ENCODE measurements around the gene GSG1. TPM values are rescaled to one million over a fixed set of nuclear protein-coding genes. Genes with fewer than 3 reads are reported as not detected.
"Not testable (repeated sequence)": the region's sequence is repeated elsewhere in the genome, so short reads cannot be mapped to it uniquely, and the experiment has no call there.

GSG1 gene
- total RNA-seq, 1 experiment from 2014 or later: not detected

DNA sequence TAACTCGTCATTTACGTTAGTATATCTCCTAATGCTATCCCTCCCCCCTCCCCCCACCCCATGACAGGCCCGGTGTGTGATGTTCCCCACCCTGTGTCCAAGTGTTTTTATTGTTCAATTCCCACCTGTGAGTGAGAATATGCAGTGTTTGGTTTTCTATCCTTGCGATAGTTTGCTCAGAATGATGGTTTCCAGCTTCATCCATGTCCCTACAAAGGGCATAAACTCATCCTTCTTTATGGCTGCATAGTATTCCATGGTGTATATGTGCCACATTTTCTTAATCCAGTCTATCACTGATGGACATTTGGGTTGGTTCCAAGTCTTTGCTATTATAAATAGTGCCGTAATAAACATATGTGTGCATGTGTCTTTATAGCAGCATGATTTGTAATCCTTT, 19.8 kb downstream of the GSG1 start:
- H3K4me2 ChIP-seq (ENCODE audit: low read depth, low read length, poor library complexity, severe bottlenecking); H3K79me2 ChIP-seq (ENCODE audit: low read length); H3K9me3 ChIP-seq (ENCODE audit: low read length); H3K27ac ChIP-seq (ENCODE audit: low read length); H3K27me3 ChIP-seq (ENCODE audit: low read length); H3K36me3 ChIP-seq (ENCODE audit: insufficient read depth, low read length); H3K4me1 ChIP-seq (ENCODE audit: low read length); H4K20me1 ChIP-seq (ENCODE audit: insufficient read depth, low read depth, low read length); H3K9ac ChIP-seq (ENCODE audit: low read length); H3K9me2 ChIP-seq (replicated peaks; ENCODE audit: insufficient read depth, low read length); DNase-seq; H2AFZ ChIP-seq (ENCODE audit: low read length); H3K4me3 ChIP-seq (ENCODE audit: low read length): not testable (repeated sequence)

GRCh38 chr12:13082861-13083260, 20.6 kb downstream of the GSG1 start:
- Histone ChIP-seq H2AFZ (ENCODE audit: low read length) (no peak overlapping the region), H3K4me2 (ENCODE audit: low read depth, low read length, poor library complexity, severe bottlenecking) (no peak overlapping the region), H3K36me3 (ENCODE audit: insufficient read depth, low read length) (no peaks in the 10 kb centered on the region), H4K20me1 (ENCODE audit: insufficient read depth, low read depth, low read length) (no peaks in the 10 kb centered on the region), H3K4me3 (ENCODE audit: low read length) (no peak overlapping the region), H3K9ac (ENCODE audit: low read length) (no peak overlapping the region), H3K27ac (ENCODE audit: low read length) (no peak overlapping the region), H3K4me1 (ENCODE audit: low read length) (no peaks in the 10 kb centered on the region), H3K27me3 (ENCODE audit: low read length) (no peaks in the 10 kb centered on the region), H3K9me2 (replicated peaks; ENCODE audit: insufficient read depth, low read length) (no peaks in the 10 kb centered on the region), H3K79me2 (ENCODE audit: low read length) (no peaks in the 10 kb centered on the region), H3K9me3 (ENCODE audit: low read length) (no peaks in the 10 kb centered on the region)
- DNase-seq: no peak

DNA sequence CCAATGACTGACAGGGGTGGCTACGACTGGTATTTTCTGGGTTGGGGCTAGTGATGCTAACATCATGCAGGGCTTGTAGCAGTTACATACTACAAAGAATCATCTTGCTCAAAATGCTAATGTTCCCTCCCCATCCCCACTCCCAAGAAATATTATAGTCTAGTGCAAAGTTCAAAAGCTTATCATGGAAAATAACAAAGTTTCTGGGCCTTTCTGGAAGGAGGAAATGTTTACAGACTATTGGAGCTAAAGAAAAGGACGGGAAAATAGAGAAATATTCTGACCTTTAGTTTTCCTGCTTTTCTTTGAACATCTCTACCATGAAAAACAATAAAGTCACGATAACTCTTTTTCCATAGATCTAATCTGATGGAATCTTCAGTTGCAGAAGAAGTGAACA, 23.2 kb downstream of the GSG1 start:
- no peaks in the 10 kb centered on the region for H3K4me1 ChIP-seq (ENCODE audit: low read length)
- H3K36me3 ChIP-seq (ENCODE audit: insufficient read depth, low read length): no peaks in the 10 kb centered on the region
- no peak overlapping the region for H3K9ac ChIP-seq (ENCODE audit: low read length)
- H3K9me3 ChIP-seq (ENCODE audit: low read length): no peaks in the 10 kb centered on the region
- no peak overlapping the region for H2AFZ ChIP-seq (ENCODE audit: low read length)
- H3K27me3 ChIP-seq (ENCODE audit: low read length): no peaks in the 10 kb centered on the region
- DNase-seq: no peak
- H3K4me2 ChIP-seq (ENCODE audit: low read depth, low read length, poor library complexity, severe bottlenecking): no peak overlapping the region
- H3K79me2 ChIP-seq (ENCODE audit: low read length): no peaks in the 10 kb centered on the region
- no peak overlapping the region for H3K4me3 ChIP-seq (ENCODE audit: low read length)
- H4K20me1 ChIP-seq (ENCODE audit: insufficient read depth, low read depth, low read length): no peaks in the 10 kb centered on the region
- H3K9me2 ChIP-seq (replicated peaks; ENCODE audit: insufficient read depth, low read length): no peaks in the 10 kb centered on the region
- no peak overlapping the region for H3K27ac ChIP-seq (ENCODE audit: low read length)

DNA sequence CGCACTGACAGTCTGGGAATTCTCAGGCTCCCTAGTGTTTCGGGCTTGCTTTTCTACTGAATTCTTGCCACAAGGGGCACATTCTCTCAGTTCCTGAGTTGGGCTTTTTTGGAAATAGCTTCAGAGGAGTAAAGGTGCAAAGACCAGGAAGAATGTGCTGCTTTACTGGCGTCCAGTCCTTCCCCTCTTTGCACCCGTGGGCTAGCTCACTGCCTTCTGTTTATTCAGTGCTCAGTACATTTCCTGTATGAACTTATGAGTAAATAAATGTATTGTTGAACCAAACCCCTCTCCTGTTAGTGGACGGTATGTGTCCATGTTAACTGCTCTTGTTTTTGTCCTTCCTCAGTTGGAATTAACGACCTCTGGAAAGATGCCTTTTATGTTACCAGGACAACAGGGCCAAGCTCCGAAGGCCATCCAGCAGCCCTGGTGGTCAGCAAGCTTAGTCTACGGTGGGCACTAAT, 24.0 kb downstream of the GSG1 start:
- Histone ChIP-seq H3K4me2 (ENCODE audit: low read depth, low read length, poor library complexity, severe bottlenecking) (no peak overlapping the region), H3K9ac (ENCODE audit: low read length) (no peak overlapping the region), H2AFZ (ENCODE audit: low read length) (no peak overlapping the region), H3K4me1 (ENCODE audit: low read length) (no peaks in the 10 kb centered on the region), H3K9me2 (replicated peaks; ENCODE audit: insufficient read depth, low read length) (no peaks in the 10 kb centered on the region), H3K79me2 (ENCODE audit: low read length) (no peaks in the 10 kb centered on the region), H4K20me1 (ENCODE audit: insufficient read depth, low read depth, low read length) (no peaks in the 10 kb centered on the region), H3K36me3 (ENCODE audit: insufficient read depth, low read length) (no peaks in the 10 kb centered on the region), H3K9me3 (ENCODE audit: low read length) (no peaks in the 10 kb centered on the region), H3K27me3 (ENCODE audit: low read length) (no peaks in the 10 kb centered on the region), H3K4me3 (ENCODE audit: low read length) (no peak overlapping the region), H3K27ac (ENCODE audit: low read length) (no peak overlapping the region)
- no peak for DNase-seq

- Histone ChIP-seq H3K36me3 (ENCODE audit: insufficient read depth, low read length) (no peaks in the 10 kb centered on the region), H3K27me3 (ENCODE audit: low read length) (no peaks in the 10 kb centered on the region), H3K79me2 (ENCODE audit: low read length) (no peaks in the 10 kb centered on the region), H3K4me2 (ENCODE audit: low read depth, low read length, poor library complexity, severe bottlenecking) (no peak overlapping the region), H3K9me3 (ENCODE audit: low read length) (no peaks in the 10 kb centered on the region), H3K27ac (ENCODE audit: low read length) (no peak overlapping the region), H2AFZ (ENCODE audit: low read length) (no peak overlapping the region), H3K4me3 (ENCODE audit: low read length) (no peak overlapping the region), H3K9me2 (replicated peaks; ENCODE audit: insufficient read depth, low read length) (no peaks in the 10 kb centered on the region), H3K4me1 (ENCODE audit: low read length) (no peaks in the 10 kb centered on the region), H3K9ac (ENCODE audit: low read length) (no peak overlapping the region), H4K20me1 (ENCODE audit: insufficient read depth, low read depth, low read length) (no peaks in the 10 kb centered on the region)
- DNase-seq: no peak
Measured at GRCh38 chr12:13075786-13076570, 27.5 kb downstream of the GSG1 start.

DNA sequence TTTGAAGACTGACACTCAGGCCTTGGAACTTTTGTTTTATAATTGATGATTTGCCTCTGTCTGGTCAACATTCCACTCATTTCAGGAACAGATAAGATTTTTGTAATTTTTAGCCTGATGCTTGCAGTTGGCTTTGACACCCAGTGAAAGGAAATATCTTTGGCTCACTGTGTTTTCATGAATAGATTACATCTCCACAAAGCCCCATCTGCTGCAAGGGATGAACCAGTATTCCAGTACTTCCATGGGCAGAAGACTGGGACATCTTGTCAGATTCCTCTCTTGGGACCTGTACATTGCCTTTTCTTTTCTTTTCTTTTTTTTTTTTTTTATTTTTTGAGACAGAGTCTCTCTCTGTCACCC, 28.4 kb downstream of the GSG1 start:
- Histone ChIP-seq H3K4me1 (ENCODE audit: low read length) (no peaks in the 10 kb centered on the region), H3K79me2 (ENCODE audit: low read length) (no peaks in the 10 kb centered on the region), H3K9me2 (replicated peaks; ENCODE audit: insufficient read depth, low read length) (no peaks in the 10 kb centered on the region), H3K27ac (ENCODE audit: low read length) (no peak overlapping the region), H3K9ac (ENCODE audit: low read length) (no peak overlapping the region), H3K27me3 (ENCODE audit: low read length) (no peaks in the 10 kb centered on the region), H4K20me1 (ENCODE audit: insufficient read depth, low read depth, low read length) (no peaks in the 10 kb centered on the region), H2AFZ (ENCODE audit: low read length) (no peak overlapping the region), H3K4me2 (ENCODE audit: low read depth, low read length, poor library complexity, severe bottlenecking) (no peak overlapping the region), H3K9me3 (ENCODE audit: low read length) (no peaks in the 10 kb centered on the region), H3K4me3 (ENCODE audit: low read length) (no peak overlapping the region), H3K36me3 (ENCODE audit: insufficient read depth, low read length) (no peaks in the 10 kb centered on the region)
- no peak for DNase-seq

DNA sequence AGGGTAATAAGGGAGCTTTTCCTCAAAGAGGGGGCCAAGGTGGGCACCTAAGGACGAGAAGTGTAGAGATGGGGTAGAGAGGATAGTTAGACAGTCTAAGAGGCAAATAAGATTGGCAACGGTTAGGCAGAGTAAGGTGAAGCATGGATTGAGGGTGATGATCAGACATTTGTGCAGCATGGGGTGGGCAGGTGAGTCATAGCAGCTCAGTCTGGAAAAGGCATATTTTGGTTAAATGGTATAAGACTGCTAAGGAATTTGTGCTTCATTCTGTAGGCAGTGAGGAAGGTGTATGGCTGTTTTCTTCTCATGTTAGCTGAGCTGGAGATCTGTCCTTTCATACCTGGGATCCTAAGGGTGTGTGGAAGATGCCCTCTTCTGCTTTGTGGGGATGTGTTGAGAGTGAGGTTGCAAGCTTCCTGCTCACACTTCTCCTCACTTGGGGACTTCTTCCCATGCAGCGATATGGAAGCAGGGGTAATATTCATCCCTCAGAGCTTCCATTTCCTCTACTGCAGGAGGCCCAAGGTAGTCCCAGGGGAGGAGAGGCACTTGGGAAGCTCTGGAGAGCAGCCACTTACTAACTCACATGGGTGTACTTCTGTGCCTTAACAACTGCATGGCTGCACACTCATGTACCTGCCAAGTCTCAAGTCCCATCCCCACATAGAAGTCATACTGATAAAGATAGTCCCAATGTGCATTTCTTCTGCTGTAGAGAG, 28.9 kb downstream of the GSG1 start:
- H2AFZ ChIP-seq (ENCODE audit: low read length): no peak overlapping the region
- no peaks in the 10 kb centered on the region for H3K9me2 ChIP-seq (replicated peaks; ENCODE audit: insufficient read depth, low read length)
- no peak overlapping the region for H3K4me2 ChIP-seq (ENCODE audit: low read depth, low read length, poor library complexity, severe bottlenecking)
- no peaks in the 10 kb centered on the region for H3K9me3 ChIP-seq (ENCODE audit: low read length)
- no peak overlapping the region for H3K9ac ChIP-seq (ENCODE audit: low read length)
- H3K79me2 ChIP-seq (ENCODE audit: low read length): no peaks in the 10 kb centered on the region
- no peak overlapping the region for H3K27ac ChIP-seq (ENCODE audit: low read length)
- no peaks in the 10 kb centered on the region for H3K36me3 ChIP-seq (ENCODE audit: insufficient read depth, low read length)
- no peaks in the 10 kb centered on the region for H3K4me1 ChIP-seq (ENCODE audit: low read length)
- H3K4me3 ChIP-seq (ENCODE audit: low read length): no peak overlapping the region
- DNase-seq: no peak
- no peaks in the 10 kb centered on the region for H3K27me3 ChIP-seq (ENCODE audit: low read length)
- no peaks in the 10 kb centered on the region for H4K20me1 ChIP-seq (ENCODE audit: insufficient read depth, low read depth, low read length)

DNA sequence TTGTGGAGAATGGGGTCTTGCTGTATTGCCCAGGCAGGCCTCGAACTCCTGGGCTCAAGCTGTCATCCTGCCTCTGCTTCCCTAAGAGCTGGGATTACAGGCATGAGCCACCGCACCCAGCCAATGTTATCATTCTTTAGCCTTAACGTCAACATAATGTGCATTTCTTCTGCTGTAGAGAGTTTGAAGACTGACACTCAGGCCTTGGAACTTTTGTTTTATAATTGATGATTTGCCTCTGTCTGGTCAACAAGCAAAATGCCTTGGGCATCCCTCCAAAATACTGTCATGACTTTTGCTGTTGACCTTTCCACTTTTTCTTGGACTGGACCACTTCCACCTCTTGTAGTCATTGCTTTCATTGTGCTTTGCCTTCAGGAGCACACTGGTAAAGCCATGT, 30.3 kb downstream of the GSG1 start:
- H3K4me3 ChIP-seq (ENCODE audit: low read length): no peak overlapping the region
- H3K4me2 ChIP-seq (ENCODE audit: low read depth, low read length, poor library complexity, severe bottlenecking): no peak overlapping the region
- no peak overlapping the region for H3K27ac ChIP-seq (ENCODE audit: low read length)
- H3K4me1 ChIP-seq (ENCODE audit: low read length): no peaks in the 10 kb centered on the region
- H4K20me1 ChIP-seq (ENCODE audit: insufficient read depth, low read depth, low read length): no peaks in the 10 kb centered on the region
- no peaks in the 10 kb centered on the region for H3K9me3 ChIP-seq (ENCODE audit: low read length)
- H2AFZ ChIP-seq (ENCODE audit: low read length): no peak overlapping the region
- H3K36me3 ChIP-seq (ENCODE audit: insufficient read depth, low read length): no peaks in the 10 kb centered on the region
- DNase-seq: no peak
- H3K27me3 ChIP-seq (ENCODE audit: low read length): no peaks in the 10 kb centered on the region
- no peak overlapping the region for H3K9ac ChIP-seq (ENCODE audit: low read length)
- H3K9me2 ChIP-seq (replicated peaks; ENCODE audit: insufficient read depth, low read length): no peaks in the 10 kb centered on the region
- H3K79me2 ChIP-seq (ENCODE audit: low read length): no peaks in the 10 kb centered on the region

All from Karpas-422 (cell line).